ENCODE measurements around the gene HOXD11. TPM values are rescaled to one million over a fixed set of nuclear protein-coding genes. Genes with fewer than 3 reads are reported as not detected.

Gene HOXD11
- total RNA-seq, 1 experiment from 2014 or later = not detected

GRCh38 chr2:176114120-176114929 is 7.2 kb downstream of the HOXD11 start:
- CTCF ChIA-PET = no interaction called here
- no peak for DNase-seq
- no TSS peak for BruUV-seq (replicated peaks)
- no peak for TF ChIP-seq CTCF (IDR thresholded peaks at IDR 0.05; ENCODE audit: unreplicated experiment)
- Mint-ChIP-seq H3K4me3 (ENCODE audit: low read depth, unreplicated experiment) (no peak overlapping the region), H3K36me3 (ENCODE audit: insufficient read depth, unreplicated experiment) (no peaks in the 10 kb centered on the region), H3K27me3 (ENCODE audit: unreplicated experiment) (peaks cover 86% of the 10 kb centered on the region), H3K9me3 (ENCODE audit: low read depth, unreplicated experiment) (no peaks in the 10 kb centered on the region), H3K27ac (ENCODE audit: unreplicated experiment) (no peak overlapping the region), H3K4me1 (ENCODE audit: low read depth, unreplicated experiment) (no peaks in the 10 kb centered on the region)
- intact Hi-C loops (cut with micrococcal nuclease; ENCODE audit: unreplicated experiment) = no loop called here

- intact Hi-C loops (cut with micrococcal nuclease; ENCODE audit: unreplicated experiment) = no loop called here
- peaks cover 88% of the 10 kb centered on the region for H3K27me3 Mint-ChIP-seq (ENCODE audit: unreplicated experiment)
- BruUV-seq (replicated peaks) = no TSS peak
- no peaks in the 10 kb centered on the region for H3K9me3 Mint-ChIP-seq (ENCODE audit: low read depth, unreplicated experiment)
- TF ChIP-seq CTCF (IDR thresholded peaks at IDR 0.05; ENCODE audit: unreplicated experiment) = no peak
- no peaks in the 10 kb centered on the region for H3K4me1 Mint-ChIP-seq (ENCODE audit: low read depth, unreplicated experiment)
- DNase-seq = no peak
- H3K36me3 Mint-ChIP-seq (ENCODE audit: insufficient read depth, unreplicated experiment) = no peaks in the 10 kb centered on the region
- CTCF ChIA-PET = no interaction called here
- no peak overlapping the region for H3K27ac Mint-ChIP-seq (ENCODE audit: unreplicated experiment)
- no peak overlapping the region for H3K4me3 Mint-ChIP-seq (ENCODE audit: low read depth, unreplicated experiment)
Observed at GRCh38 chr2:176114930-176115625, 8.0 kb downstream of the HOXD11 start.

DNA sequence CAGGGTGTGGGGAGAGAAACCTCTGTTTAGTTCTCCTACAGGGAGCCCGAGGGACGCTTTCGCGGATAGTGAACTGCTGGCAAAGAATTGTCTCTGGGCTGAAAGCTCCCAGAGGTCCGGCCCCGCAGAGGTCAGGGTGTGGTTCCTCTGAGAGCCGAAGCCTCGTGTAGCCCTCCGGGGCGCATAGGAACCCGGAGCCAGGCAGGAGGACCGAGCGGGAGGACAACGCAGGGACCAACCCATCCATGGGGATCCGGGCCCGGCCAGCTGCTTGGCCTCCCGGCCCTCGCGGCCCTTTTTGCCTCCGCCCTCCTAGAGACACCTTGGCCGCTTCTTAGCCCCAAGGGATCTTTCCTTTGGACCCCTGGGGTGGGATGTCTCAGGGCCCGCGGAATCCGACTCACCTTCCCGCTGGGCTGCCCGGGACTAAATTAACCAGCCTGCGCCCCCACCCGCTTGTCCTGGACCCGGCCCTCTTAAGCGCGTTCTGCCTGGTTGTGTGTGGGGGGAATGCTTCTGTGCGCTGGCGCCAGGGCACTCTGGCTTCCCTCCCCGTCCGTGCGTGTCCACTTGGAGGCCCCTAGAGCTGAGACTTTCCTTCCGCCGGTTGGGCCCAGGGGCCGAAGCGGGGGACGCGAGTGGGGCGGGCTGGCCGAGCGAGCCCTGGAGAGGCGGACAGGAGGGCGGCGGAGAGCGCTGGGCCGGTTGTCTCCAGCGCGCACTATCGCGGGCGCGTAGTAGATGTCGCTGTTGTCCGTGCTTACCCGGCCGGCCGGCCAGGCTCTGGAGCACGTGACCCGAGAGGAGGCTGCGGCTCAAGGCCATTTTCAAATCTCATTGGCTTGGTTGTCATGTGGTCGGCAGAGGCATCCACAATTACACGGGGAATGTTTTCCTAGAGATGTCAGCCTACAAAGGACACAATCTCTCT is 9.1 kb downstream of the HOXD11 start, which contains the start of gene HOXD10:
Gene HOXD10 (plus strand): TSS at position 896 of the 931 bp plus-strand sequence. CDS start 56 bp downstream, outside the sequence.
- intact Hi-C loops (cut with micrococcal nuclease; ENCODE audit: unreplicated experiment) = no loop called here

More for the DNA sequence above, 9.1 kb downstream of the HOXD11 start, which contains the start of gene HOXD10:
- Mint-ChIP-seq H3K9me3 (ENCODE audit: low read depth, unreplicated experiment) (no peaks in the 10 kb centered on the region), H3K36me3 (ENCODE audit: insufficient read depth, unreplicated experiment) (no peaks in the 10 kb centered on the region), H3K4me1 (ENCODE audit: low read depth, unreplicated experiment) (no peaks in the 10 kb centered on the region), H3K27me3 (ENCODE audit: unreplicated experiment) (peaks cover 93% of the 10 kb centered on the region), H3K4me3 (ENCODE audit: low read depth, unreplicated experiment) (no peak within 1 kb of the TSS), H3K27ac (ENCODE audit: unreplicated experiment) (no peak within 1 kb of the TSS)
- CTCF ChIA-PET = no interaction called here
- TF ChIP-seq CTCF (IDR thresholded peaks at IDR 0.05; ENCODE audit: unreplicated experiment) = no peak
- no TSS peak for BruUV-seq (replicated peaks)
- DNase-seq = no peak
